Ascending aorta (tissue), 2 donors: ENCODE data around the gene ARHGEF3. TPM values are rescaled to one million over a fixed set of nuclear protein-coding genes. Genes with fewer than 3 reads are reported as not detected.

ENCODE experiments used
- DNase-seq, 2 donors: peaks; one replicate each; pipeline ENCODE4 v3.0.0-alpha.2; 2019; ENCODE audit warnings: low spot score in 2 of 2
- H3K27ac ChIP-seq, 2 donors: fragments of 200-600 bp; sonication (generic); one replicate each; pipeline ENCODE4 v1.5.1; 2016 to 2017; ENCODE audit warnings: mild to moderate bottlenecking in 1 of 2
- H3K27me3 ChIP-seq: fragments of 200-600 bp; sonication (generic); one replicate; pipeline ENCODE4 v1.5.1; 2017
- H3K36me3 ChIP-seq, 2 donors: fragments of 200-600 bp; sonication (generic); one replicate each; pipeline ENCODE4 v1.5.1; 2016
- H3K4me1 ChIP-seq, 2 donors: fragments of 200-600 bp; sonication (generic); one replicate each; pipeline ENCODE4 v1.5.1; 2016 to 2017; ENCODE audit warnings: mild to moderate bottlenecking in 1 of 2
- H3K4me3 ChIP-seq, 2 donors: fragments of 200-600 bp; sonication (generic); one replicate each; pipeline ENCODE4 v1.5.1; 2016 to 2017; ENCODE audit warnings: mild to moderate bottlenecking in 1 of 2
- H3K9me3 ChIP-seq, 2 donors: fragments of 200-600 bp; sonication (generic); one replicate each; pipeline ENCODE4 v1.5.1; 2016
- CTCF ChIP-seq, 3 experiments: fragments of 200-600 bp in 2 of 3; fragments of 450-650 bp in 1 of 3; sonication (generic) in 2 of 3; IDR thresholded peaks; one replicate each; pipeline ENCODE4 v1.5.1; 2016 to 2019; ENCODE audit warnings: antibody characterized with exemption in 3 of 3, mild to moderate bottlenecking in 1 of 3, moderate library complexity in 1 of 3
- intact Hi-C: fragments of 100-400 bp; cut with DNase I; formaldehyde crosslinking; loops from one replicate; pipeline ENCODE4 v1.15.1; 2023
- total RNA-seq: library from RNA; depleted of rRNA; stranded (reverse); fragments of >200 nt; gene quantifications from one replicate; pipeline ENCODE4 v1.1.0, GENCODE V29; 2016

Gene ARHGEF3
- total RNA-seq, 1 donor from 2014 or later, result 16.8 TPM

GRCh38 chr3:56682462-56683121, 119.2 kb downstream of the ARHGEF3 start:
- intact Hi-C loops, result loop anchor here (5.0 kb wide), 5 partner anchors 120 to 1010 kb away; partner anchors contain the start of genes APPL1, ARF4, ARHGEF3 and CCDC66
- no peaks in the 10 kb centered on the region for H3K36me3 ChIP-seq

DNA sequence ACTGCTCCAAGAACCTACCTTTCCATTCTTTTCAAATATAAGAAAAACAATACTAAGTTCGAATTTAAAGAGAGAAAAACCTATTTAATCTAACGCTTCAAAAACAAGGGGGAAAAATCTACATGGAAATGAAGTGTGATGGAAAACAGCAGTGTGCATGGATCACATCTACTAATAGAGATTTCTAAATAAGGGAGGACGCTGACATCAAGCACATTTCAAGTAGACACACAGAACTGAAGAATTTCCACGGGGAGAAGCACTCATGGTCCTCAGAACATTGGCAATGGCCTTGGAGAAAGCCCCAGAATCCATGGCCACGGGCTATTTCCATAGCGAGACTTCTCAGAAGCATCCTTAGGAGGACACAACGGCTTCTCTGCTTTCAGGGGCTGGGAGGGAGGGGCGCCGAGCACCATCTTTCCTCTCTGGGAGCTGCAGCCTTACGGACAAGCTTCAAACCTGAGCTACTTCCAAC, 119.7 kb downstream of the ARHGEF3 start:
- peak overlapping the region; percentile 74 to 82 for H3K4me3 ChIP-seq
- H3K27me3 ChIP-seq, result no peaks in the 10 kb centered on the region
- no peaks in the 10 kb centered on the region for H3K9me3 ChIP-seq
- no peaks in the 10 kb centered on the region for H3K36me3 ChIP-seq
- intact Hi-C loops, result loop anchor here (5.0 kb wide), 5 partner anchors 120 to 1010 kb away; partner anchors contain the start of genes APPL1, ARF4, ARHGEF3 and CCDC66
- DNase-seq, result no peak
- peaks cover 0 to 3% of the 10 kb centered on the region in 2 donors for H3K4me1 ChIP-seq
- no peak for TF ChIP-seq CTCF (IDR thresholded peaks at IDR 0.05)
- H3K27ac ChIP-seq, result peak overlapping the region; percentile 95 to 99

More at GRCh38 chr3:56682462-56683121, 119.2 kb downstream of the ARHGEF3 start:
- Histone ChIP-seq H3K4me1 (peaks cover 0 to 3% of the 10 kb centered on the region in 2 donors), H3K27me3 (no peaks in the 10 kb centered on the region), H3K27ac (peak overlapping the region; percentile 95 to 99), H3K9me3 (no peaks in the 10 kb centered on the region), H3K4me3 (peak overlapping the region; percentile 74 to 82)
- no peak for TF ChIP-seq CTCF (IDR thresholded peaks at IDR 0.05)
- DNase-seq, result peak in 1 of 2 donors; percentile 82

DNA sequence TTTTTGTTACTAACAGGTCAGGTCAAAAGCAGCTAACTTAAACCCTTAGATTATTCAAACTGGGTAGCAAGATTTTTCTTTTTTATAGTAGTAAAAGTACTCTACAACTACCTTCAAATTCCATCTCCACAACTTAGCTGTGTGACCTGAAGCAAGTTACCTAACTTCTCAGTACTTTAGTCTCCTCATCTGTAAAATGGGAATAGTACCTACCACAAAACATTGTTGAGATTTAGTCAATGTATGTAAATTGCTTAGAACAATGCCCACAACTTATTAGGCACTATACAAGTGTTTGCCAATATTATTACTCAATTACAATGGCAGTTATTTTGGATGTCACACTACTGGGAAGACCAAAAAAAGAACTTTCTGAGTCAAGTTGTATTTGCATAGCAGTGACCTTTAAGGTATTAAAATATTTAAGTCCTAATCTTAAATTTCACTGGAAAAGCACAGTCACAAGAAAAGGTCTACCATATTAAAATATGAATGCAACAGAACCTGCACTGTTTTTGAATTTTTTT, 121.6 kb downstream of the ARHGEF3 start:
- TF ChIP-seq CTCF (IDR thresholded peaks at IDR 0.05), result no peak
- Histone ChIP-seq H3K9me3 (no peaks in the 10 kb centered on the region), H3K36me3 (no peaks in the 10 kb centered on the region), H3K27me3 (no peaks in the 10 kb centered on the region), H3K4me1 (peaks cover 0 to 3% of the 10 kb centered on the region in 2 donors), H3K27ac (no peak overlapping the region), H3K4me3 (no peak overlapping the region)
- no peak for DNase-seq
- intact Hi-C loops, result loop anchor here (5.0 kb wide), 5 partner anchors 122 to 1012 kb away; partner anchors contain the start of genes APPL1, ARF4, ARHGEF3 and CCDC66

Other genes starting within 250 kb of the ARHGEF3 start
- 11.4 TPM for gene CCDC66, start 244.8 kb downstream of the ARHGEF3 start, total RNA-seq
- 53.4 TPM for gene TASOR, start 118.7 kb downstream of the ARHGEF3 start, total RNA-seq